Upper lobe of left lung (tissue), 6 donors: ENCODE data around the gene RASAL1. TPM values are rescaled to one million over a fixed set of nuclear protein-coding genes. Genes with fewer than 3 reads are reported as not detected.

Experiments used
- ATAC-seq, 2 donors: fragments of 200-7000 bp; cut with Tn5 transposase; one replicate each; pipeline ENCODE4 v1.9.1; 2022; ENCODE audit warnings: mild to moderate bottlenecking in 2 of 2, moderate library complexity in 2 of 2; ENCODE audit not compliant: low FRiP score in 2 of 2
- DNase-seq, 2 donors: peaks; one replicate each; pipeline ENCODE4 v3.0.0-alpha.2; 2019 to 2020
- H3K27ac ChIP-seq, 4 donors: fragments of 200-600 bp; sonication (generic); one replicate each; pipeline ENCODE4 v1.5.1; 2016 to 2019
- H3K27me3 ChIP-seq, 4 donors: fragments of 200-600 bp; sonication (generic); one replicate each; pipeline ENCODE4 v1.5.1; 2017 to 2019
- H3K36me3 ChIP-seq, 4 donors: fragments of 200-600 bp; sonication (generic); one replicate each; pipeline ENCODE4 v1.5.1; 2016 to 2019
- H3K4me1 ChIP-seq, 4 donors: fragments of 200-600 bp; sonication (generic); one replicate each; pipeline ENCODE4 v1.5.1; 2018 to 2019
- H3K4me3 ChIP-seq, 4 donors: fragments of 200-600 bp; sonication (generic); one replicate each; pipeline ENCODE4 v1.5.1; 2017 to 2019; ENCODE audit warnings: mild to moderate bottlenecking in 2 of 4, moderate library complexity in 1 of 4
- H3K9me3 ChIP-seq, 4 donors: fragments of 200-600 bp; sonication (generic); one replicate each; pipeline ENCODE4 v1.5.1; 2018 to 2019
- EP300 ChIP-seq, 4 donors: sonication (generic); formaldehyde crosslinking; IDR thresholded peaks; one replicate each; pipeline ENCODE4 v1.5.1; 2017; ENCODE audit warnings: antibody characterized with exemption in 4 of 4, control low read depth in 2 of 4
- POLR2A ChIP-seq, 4 donors: fragments of 450-650 bp; IDR thresholded peaks; one replicate each; pipeline ENCODE4 v1.5.1; 2016 to 2017; ENCODE audit warnings: antibody characterized with exemption in 4 of 4, mild to moderate bottlenecking in 2 of 4
- POLR2AphosphoS5 ChIP-seq, 2 donors: sonication (generic); formaldehyde crosslinking; IDR thresholded peaks; one replicate each; pipeline ENCODE4 v1.5.1; 2017; ENCODE audit warnings: antibody characterized with exemption in 2 of 2
- WGBS, 2 donors: methylation state at CpG; one replicate each; pipeline ENCODE4 v1.1.5; 2017 to 2018; 5-methylcytosine and 5-hydroxymethylcytosine counted together
- total RNA-seq, 6 donors: library from RNA; depleted of rRNA in 4 of 6; stranded (reverse); fragments of >200 nt in 4 of 6; gene quantifications; one replicate each; pipeline versions ENCODE4 v1.1.0 to v1.2.1, GENCODE V29; 2016 to 2021
- TF ChIP-seq, protein P1 (sequence below), 6 experiments: fragments of 450-650 bp in 4 of 6; fragments of 200-600 bp in 2 of 6; sonication (generic) in 2 of 6; IDR thresholded peaks; one replicate each; pipeline ENCODE4 v1.5.1; 2016 to 2019; ENCODE audit warnings: antibody characterized with exemption in 6 of 6
- donor health status: DM: no; HTN: no; CAD: no; lungs with moderate emphysema.
- donor health status: DM: no; HTN: yes; CAD: no; lungs with severe emphysema.

Gene RASAL1
- total RNA-seq, 6 donors from 2014 or later = 0.27 to 4.2 (median 0.60) TPM; not detected in 3

DNA sequence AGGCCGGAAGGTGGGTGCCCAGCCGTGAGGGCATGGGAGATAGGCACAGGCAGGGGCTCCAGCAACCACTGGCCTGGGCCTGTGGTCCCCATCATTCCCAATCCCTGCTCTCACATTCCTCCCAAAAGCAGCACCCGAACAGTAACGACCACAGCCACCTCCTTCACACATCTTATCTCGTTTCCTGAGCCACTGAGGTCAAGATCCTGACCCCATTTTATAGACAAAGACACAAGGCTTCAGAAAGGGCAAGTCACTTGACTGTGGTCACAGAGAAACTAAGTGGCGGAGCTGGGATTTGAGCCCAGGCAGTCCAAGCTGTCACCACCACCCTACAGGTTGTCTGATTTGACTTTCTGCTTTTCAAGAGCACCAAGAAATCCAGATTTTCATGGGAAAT is 40.2 kb downstream of the RASAL1 start:
- Histone ChIP-seq H3K27ac (no peak overlapping the region), H3K9me3 (no peaks in the 10 kb centered on the region), H3K36me3 (no peaks in the 10 kb centered on the region), H3K4me3 (no peak overlapping the region), H3K27me3 (peaks cover 0 to 5% (median 0%) of the 10 kb centered on the region in 4 donors), H3K4me1 (peaks cover 6 to 21% (median 15%) of the 10 kb centered on the region in 4 donors)
- DNase-seq (no peak), ATAC-seq (no peak)
- TF ChIP-seq POLR2A (IDR thresholded peaks at IDR 0.05) (no peak), POLR2AphosphoS5 (IDR thresholded peaks at IDR 0.05) (no peak), EP300 (IDR thresholded peaks at IDR 0.05) (no peak)
- TF ChIP-seq, protein P1, sequence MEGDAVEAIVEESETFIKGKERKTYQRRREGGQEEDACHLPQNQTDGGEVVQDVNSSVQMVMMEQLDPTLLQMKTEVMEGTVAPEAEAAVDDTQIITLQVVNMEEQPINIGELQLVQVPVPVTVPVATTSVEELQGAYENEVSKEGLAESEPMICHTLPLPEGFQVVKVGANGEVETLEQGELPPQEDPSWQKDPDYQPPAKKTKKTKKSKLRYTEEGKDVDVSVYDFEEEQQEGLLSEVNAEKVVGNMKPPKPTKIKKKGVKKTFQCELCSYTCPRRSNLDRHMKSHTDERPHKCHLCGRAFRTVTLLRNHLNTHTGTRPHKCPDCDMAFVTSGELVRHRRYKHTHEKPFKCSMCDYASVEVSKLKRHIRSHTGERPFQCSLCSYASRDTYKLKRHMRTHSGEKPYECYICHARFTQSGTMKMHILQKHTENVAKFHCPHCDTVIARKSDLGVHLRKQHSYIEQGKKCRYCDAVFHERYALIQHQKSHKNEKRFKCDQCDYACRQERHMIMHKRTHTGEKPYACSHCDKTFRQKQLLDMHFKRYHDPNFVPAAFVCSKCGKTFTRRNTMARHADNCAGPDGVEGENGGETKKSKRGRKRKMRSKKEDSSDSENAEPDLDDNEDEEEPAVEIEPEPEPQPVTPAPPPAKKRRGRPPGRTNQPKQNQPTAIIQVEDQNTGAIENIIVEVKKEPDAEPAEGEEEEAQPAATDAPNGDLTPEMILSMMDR (IDR thresholded peaks at IDR 0.05) = no peak
- 43 to 51% methylated on average over 6 of the region's 6 CpGs for WGBS, 2 donors

DNA sequence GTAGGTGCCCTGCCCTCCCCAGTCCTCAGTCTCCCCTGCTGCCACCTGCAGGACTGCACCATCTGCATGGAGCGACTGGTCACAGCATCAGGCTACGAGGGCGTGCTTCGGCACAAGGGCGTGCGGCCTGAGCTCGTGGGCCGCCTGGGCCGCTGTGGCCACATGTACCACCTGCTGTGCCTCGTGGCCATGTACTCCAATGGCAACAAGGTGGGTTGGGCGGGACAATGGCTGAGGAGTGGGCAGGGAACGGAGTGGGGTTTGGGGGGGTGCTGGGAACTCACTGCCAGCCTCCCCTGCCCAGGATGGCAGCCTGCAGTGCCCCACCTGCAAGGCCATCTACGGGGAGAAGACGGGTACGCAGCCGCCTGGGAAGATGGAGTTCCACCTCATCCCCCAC is 40.8 kb downstream of the RASAL1 start:
- WGBS, 2 donors = 86 to 95% methylated on average over 6 of the region's 16 CpGs
- H3K4me3 ChIP-seq = no peak overlapping the region
- TF ChIP-seq POLR2A (IDR thresholded peaks at IDR 0.05) = no peak
- TF ChIP-seq, protein P1 (IDR thresholded peaks at IDR 0.05) = no peak
- TF ChIP-seq EP300 (IDR thresholded peaks at IDR 0.05) = no peak
- TF ChIP-seq POLR2AphosphoS5 (IDR thresholded peaks at IDR 0.05) = no peak
- ATAC-seq = no peak
- H3K36me3 ChIP-seq = no peaks in the 10 kb centered on the region
- no peak overlapping the region for H3K27ac ChIP-seq
- no peaks in the 10 kb centered on the region for H3K9me3 ChIP-seq
- peaks cover 6 to 21% (median 15%) of the 10 kb centered on the region in 4 donors for H3K4me1 ChIP-seq
- H3K27me3 ChIP-seq = peaks cover 0 to 5% (median 0%) of the 10 kb centered on the region in 4 donors
- peak in 1 of 2 donors; percentile 77 for DNase-seq

DNA sequence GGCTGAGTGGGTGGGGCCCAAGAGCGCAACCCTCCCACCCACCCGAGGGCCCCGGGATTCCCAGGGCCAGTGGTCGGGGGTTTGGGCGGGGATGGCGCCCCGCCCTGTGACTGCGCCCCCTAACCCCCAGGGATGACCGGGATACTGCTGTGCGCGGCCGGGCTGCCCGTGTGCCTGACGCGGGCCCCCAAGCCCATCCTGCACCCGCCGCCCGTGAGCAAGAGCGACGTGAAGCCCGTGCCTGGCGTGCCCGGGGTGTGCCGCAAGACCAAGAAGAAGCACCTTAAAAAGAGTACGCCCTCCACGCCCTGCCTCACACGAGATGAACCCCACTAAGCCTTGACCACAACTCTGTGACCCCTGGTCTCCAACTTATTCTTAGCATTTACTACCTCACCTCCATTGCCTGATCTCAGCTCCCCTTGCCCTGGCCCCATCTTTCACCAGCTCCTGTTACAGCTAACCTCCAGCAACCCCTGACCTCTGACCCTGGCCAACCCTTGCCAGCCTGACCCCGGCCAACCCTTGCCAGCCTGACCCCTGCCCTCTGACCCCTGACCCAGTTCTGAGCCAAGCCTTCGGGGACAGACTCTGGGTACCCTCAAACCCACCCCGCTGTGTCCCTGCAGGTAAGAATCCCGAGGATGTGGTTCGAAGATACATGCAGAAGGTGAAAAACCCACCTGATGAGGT is 42.0 kb downstream of the RASAL1 start:
- Histone ChIP-seq H3K27ac (no peak overlapping the region), H3K9me3 (no peaks in the 10 kb centered on the region), H3K4me3 (no peak overlapping the region), H3K36me3 (no peaks in the 10 kb centered on the region), H3K27me3 (peaks cover 0 to 5% (median 0%) of the 10 kb centered on the region in 4 donors), H3K4me1 (peaks cover 6 to 17% (median 15%) of the 10 kb centered on the region in 4 donors)
- no peak for DNase-seq
- TF ChIP-seq, protein P1 (IDR thresholded peaks at IDR 0.05) = no peak
- 60 to 72% methylated on average over 9 to 28 of the region's 32 CpGs for WGBS, 2 donors
- ATAC-seq = no peak

DNA sequence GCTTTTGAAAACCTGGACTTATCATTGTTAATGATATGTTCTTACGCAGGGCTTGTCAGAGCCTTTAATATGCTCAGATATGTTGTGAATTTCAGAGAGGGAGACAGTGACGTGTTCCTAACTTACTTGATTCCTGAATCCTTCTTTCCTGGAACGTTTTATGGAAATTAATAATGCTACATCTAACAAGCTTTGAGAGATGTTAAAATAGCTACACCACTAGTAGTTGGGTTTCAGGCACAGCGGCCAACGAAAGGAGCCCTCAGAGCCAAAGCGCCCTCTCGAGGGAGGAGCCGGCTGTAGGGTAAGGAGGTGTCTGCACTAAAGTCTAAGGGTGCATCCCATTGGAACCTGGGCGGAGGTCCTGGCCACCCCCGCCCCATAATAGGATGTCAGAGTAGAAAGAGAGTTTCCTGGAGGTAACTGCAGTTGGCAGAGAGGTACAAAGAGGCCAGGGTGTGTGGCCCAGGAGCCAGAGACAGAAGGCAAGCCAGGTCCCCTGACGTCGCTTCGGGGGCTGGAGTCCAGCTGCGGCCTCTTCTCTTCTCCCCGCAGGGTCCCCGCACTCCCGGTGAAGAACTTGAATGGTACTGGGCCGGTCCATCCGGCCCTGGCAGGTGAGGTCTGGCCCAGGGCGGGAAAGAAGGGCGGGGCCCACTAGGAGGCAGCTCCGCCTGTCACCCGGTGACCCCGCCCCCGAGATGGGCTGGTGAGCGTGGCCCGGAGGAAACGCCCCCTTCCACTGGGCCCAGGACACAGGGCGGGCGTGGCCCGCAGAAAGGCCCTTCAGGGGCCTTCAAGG is 42.8 kb downstream of the RASAL1 start:
- 27 to 28% methylated on average over 10 to 31 of the region's 31 CpGs for WGBS, 2 donors
- no peak for TF ChIP-seq POLR2A (IDR thresholded peaks at IDR 0.05)
- no peak for TF ChIP-seq EP300 (IDR thresholded peaks at IDR 0.05)
- TF ChIP-seq, protein P1 (IDR thresholded peaks at IDR 0.05) = no peak
- TF ChIP-seq POLR2AphosphoS5 (IDR thresholded peaks at IDR 0.05) = no peak

More for the DNA sequence above, 42.8 kb downstream of the RASAL1 start:
- H3K4me3 ChIP-seq = no peak overlapping the region
- no peaks in the 10 kb centered on the region for H3K9me3 ChIP-seq
- H3K36me3 ChIP-seq = no peaks in the 10 kb centered on the region
- H3K27ac ChIP-seq = no peak overlapping the region
- peaks cover 0 to 10% (median 10%) of the 10 kb centered on the region in 4 donors for H3K4me1 ChIP-seq
- DNase-seq (peak; percentile 67 to 87), ATAC-seq (peak in 1 of 2 donors; percentile 60)
- H3K27me3 ChIP-seq = peaks cover 0 to 5% (median 0%) of the 10 kb centered on the region in 4 donors
